EL (cell line): ENCODE results near the gene KRTAP2-1.
"Not testable (repeated sequence)": the region's sequence is repeated elsewhere in the genome, so short reads cannot be mapped to it uniquely, and the experiment has no call there.

Experiments used
- DNase-seq: peaks from one replicate; pipeline ENCODE4 v3.0.0-alpha.2; 2016

The KRTAP2-1 gene

GRCh38 chr17:41055130-41055529 lies 8.0 kb upstream of the KRTAP2-1 start, which contains the start of gene KRTAP2-2:
TSS of gene KRTAP2-2 (minus strand) at chr17:41055230. CDS start at chr17:41055211, 19 bp downstream.
- not testable (repeated sequence) for DNase-seq

GRCh38 chr17:41054556-41054955 lies 7.4 kb upstream of the KRTAP2-1 start:
- DNase-seq: not testable (repeated sequence)

GRCh38 chr17:41054025-41054424 lies 6.9 kb upstream of the KRTAP2-1 start:
- DNase-seq: no peak

GRCh38 chr17:41052566-41052965 lies 5.5 kb upstream of the KRTAP2-1 start:
- peak; percentile 73 for DNase-seq

- peak; percentile 95 for DNase-seq
These were observed 2.0 kb upstream of the KRTAP2-1 start for GRCh38 chr17:41049110-41049509.

- peak; percentile 95 for DNase-seq
These were observed 1.3 kb upstream of the KRTAP2-1 start for GRCh38 chr17:41048441-41048840.

- DNase-seq: no peak
These were observed 4.2 kb downstream of the KRTAP2-1 start for GRCh38 chr17:41042953-41043352.

GRCh38 chr17:41040783-41041571 lies 6.1 kb downstream of the KRTAP2-1 start, which contains the start of gene KRTAP1-1:
TSS of gene KRTAP1-1 (minus strand) at chr17:41041450. CDS start at chr17:41041397, 53 bp downstream.
- not testable (repeated sequence) for DNase-seq

- DNase-seq: no peak
These were observed 9.2 kb downstream of the KRTAP2-1 start for GRCh38 chr17:41037853-41038350.

- DNase-seq: not testable (repeated sequence)
These were observed 12.7 kb downstream of the KRTAP2-1 start, which contains the start of gene KRTAP1-3 for GRCh38 chr17:41034346-41034935. TSS of gene KRTAP1-3 (minus strand) at chr17:41034874. CDS start at chr17:41034821, 53 bp downstream.

GRCh38 chr17:41029633-41030245 lies 17.4 kb downstream of the KRTAP2-1 start, which contains the start of gene KRTAP1-4:
TSS of gene KRTAP1-4 (minus strand) at chr17:41030195. CDS start at chr17:41030078, 117 bp downstream.
- DNase-seq: no peak

GRCh38 chr17:41026715-41027471 lies 20.2 kb downstream of the KRTAP2-1 start, which contains the start of gene KRTAP1-5:
TSS of gene KRTAP1-5 (minus strand) at chr17:41027208. CDS start at chr17:41027155, 53 bp downstream.
- DNase-seq: peak; percentile 90

- no peak for DNase-seq
These were observed 22.4 kb downstream of the KRTAP2-1 start for GRCh38 chr17:41024697-41025096.

GRCh38 chr17:41020336-41020735 lies 26.8 kb downstream of the KRTAP2-1 start:
- peak; percentile 32 for DNase-seq

- no peak for DNase-seq
These were observed 27.7 kb downstream of the KRTAP2-1 start for GRCh38 chr17:41019415-41019814.

GRCh38 chr17:41018541-41018940 lies 28.6 kb downstream of the KRTAP2-1 start:
- DNase-seq: no peak

GRCh38 chr17:41016578-41017215 lies 30.4 kb downstream of the KRTAP2-1 start:
- no peak for DNase-seq

- DNase-seq: no peak
These were observed 31.7 kb downstream of the KRTAP2-1 start for GRCh38 chr17:41015454-41015853.

GRCh38 chr17:41013606-41014005 lies 33.5 kb downstream of the KRTAP2-1 start:
- peak; percentile 51 for DNase-seq

GRCh38 chr17:41013181-41013580 lies 33.9 kb downstream of the KRTAP2-1 start:
- peak; percentile 70 for DNase-seq

GRCh38 chr17:41012326-41013120 lies 34.6 kb downstream of the KRTAP2-1 start:
- no peak for DNase-seq
